ENCODE results near the gene UGP2. TPM values are rescaled to one million over a fixed set of nuclear protein-coding genes. Genes with fewer than 3 reads are reported as not detected.

Gene UGP2
- total and polyA plus RNA-seq, 2 of the 4 experiments (the other 2 are of a cell fraction): 45.0 to 58.8 TPM

- H2BK20ac ChIP-seq (ENCODE audit: low read depth, low read length): no peak overlapping the region
- H2BK120ac ChIP-seq (ENCODE audit: low read depth, low read length): no peak overlapping the region
- H2AK9ac ChIP-seq (replicated peaks; ENCODE audit: low read depth, low read length, poor library complexity): no peak overlapping the region
- H3K36me3 ChIP-seq (ENCODE audit: control insufficient read depth, insufficient read depth, low read length): peaks cover 16% of the 10 kb centered on the region; the same call in 1 of the 2 replicates
- no peak for DNase-seq
- no peak overlapping the region for H2BK5ac ChIP-seq (ENCODE audit: low read depth, low read length, poor library complexity, severe bottlenecking)
- H3K4ac ChIP-seq (ENCODE audit: low read depth, low read length): no peak overlapping the region
- BruUV-seq (replicated peaks): no TSS peak
- no peak for TF ChIP-seq SMC3 (IDR thresholded peaks at IDR 0.05; ENCODE audit: low read depth, low read length)
- TF ChIP-seq RCOR1 (IDR thresholded peaks at IDR 0.05; ENCODE audit: insufficient replicate concordance, low read length): no peak
- no peak for TF ChIP-seq MAFK (IDR thresholded peaks at IDR 0.05; ENCODE audit: low read depth, low read length)
- TF ChIP-seq FOS (IDR thresholded peaks at IDR 0.05; ENCODE audit: low read depth, low read length): no peak
- no peak for TF ChIP-seq CHD1 (IDR thresholded peaks at IDR 0.05; ENCODE audit: low read depth, low read length)
- no peak for TF ChIP-seq MAZ (IDR thresholded peaks at IDR 0.05; ENCODE audit: borderline replicate concordance, low read depth, low read length)
- H3K79me1 ChIP-seq (ENCODE audit: low read depth in 1 of 2, low read length in 2 of 2): peaks cover 24 to 34% of the 10 kb centered on the region in 2 experiments
- no peak overlapping the region for H3K56ac ChIP-seq (ENCODE audit: extremely low read depth, insufficient read depth, low read length)
- H4K5ac ChIP-seq (ENCODE audit: low read depth, low read length): no peak overlapping the region
- H3K4me1 ChIP-seq (ENCODE audit: control insufficient read depth, insufficient read depth, low read length): no peaks in the 10 kb centered on the region
- no peak for ATAC-seq (ENCODE audit: low read depth)
- CTCF ChIA-PET: no interaction called here
- H3K18ac ChIP-seq (ENCODE audit: low read depth, low read length): no peak overlapping the region
- H2AFZ ChIP-seq (replicated peaks; ENCODE audit: low read length, poor library complexity): no peak overlapping the region
- H3K27me3 ChIP-seq (ENCODE audit: control insufficient read depth, insufficient read depth, low read length): no peaks in the 10 kb centered on the region
- no peak overlapping the region for H3K23ac ChIP-seq (ENCODE audit: low read depth, low read length)
- H4K91ac ChIP-seq (ENCODE audit: insufficient read depth, low read depth, low read length): no peak overlapping the region
- peaks cover 3% of the 10 kb centered on the region for H3K9me1 ChIP-seq (ENCODE audit: insufficient read depth, low read length)
- H3K4me2 ChIP-seq (ENCODE audit: low read depth, low read length): no peak overlapping the region
- no peaks in the 10 kb centered on the region for H3K9me3 ChIP-seq (ENCODE audit: control insufficient read depth, insufficient read depth, low read length)
- no peak overlapping the region for H3K9ac ChIP-seq (ENCODE audit: low read depth, low read length)
- no peak overlapping the region for H3K27ac ChIP-seq (ENCODE audit: insufficient read depth, low read length)
- no peak overlapping the region for H3K14ac ChIP-seq (replicated peaks; ENCODE audit: low read depth, low read length)
- H4K8ac ChIP-seq (ENCODE audit: low read depth in 2 of 2, low read length in 2 of 2): no peak overlapping the region
- WGBS, 2 experiments (ENCODE audit: extremely low coverage in 2 of 2, insufficient read length in 1 of 2): no CpG with 5 or more reads among the region's 4 CpGs
- POLR2A ChIA-PET (ENCODE audit: unreplicated experiment): no interaction called here
- H4K20me1 ChIP-seq (ENCODE audit: insufficient read depth, low read length): no peaks in the 10 kb centered on the region; the same call in 1 of the 2 replicates
- H2AK5ac ChIP-seq (ENCODE audit: low read depth, low read length): no peak overlapping the region
- H3K4me3 ChIP-seq (ENCODE audit: insufficient read depth, low read depth, low read length): no peak overlapping the region
- in situ Hi-C loops (cut with MboI; ENCODE audit: low sequenced_read_pairs): loop anchor here (10.0 kb wide), 1 partner anchor 196 kb away; no protein-coding TSS in a partner anchor
- dilution Hi-C loops (cut with HindIII; ENCODE audit: low sequenced_read_pairs, unreplicated experiment): no loop called here
- intact Hi-C loops (cut with micrococcal nuclease): no loop called here
- H2BK15ac ChIP-seq (ENCODE audit: low read depth, low read length): no peak overlapping the region
These were observed 38.9 kb downstream of the UGP2 start for GRCh38 chr2:63880625-63881024.
